ENCODE measurements around the gene CALD1. TPM values are rescaled to one million over a fixed set of nuclear protein-coding genes. Genes with fewer than 3 reads are reported as not detected.

The CALD1 gene
- 107 and 118 TPM in 2 replicates for total RNA-seq (2021)
- long read RNA-seq, full-length matches to known transcripts = 13 of 196 reads
- long read RNA-seq, partial matches to known transcripts = 76 of 196 reads
- long read RNA-seq, other reads (novel, unspliced or antisense) = 107 of 196 reads

DNA sequence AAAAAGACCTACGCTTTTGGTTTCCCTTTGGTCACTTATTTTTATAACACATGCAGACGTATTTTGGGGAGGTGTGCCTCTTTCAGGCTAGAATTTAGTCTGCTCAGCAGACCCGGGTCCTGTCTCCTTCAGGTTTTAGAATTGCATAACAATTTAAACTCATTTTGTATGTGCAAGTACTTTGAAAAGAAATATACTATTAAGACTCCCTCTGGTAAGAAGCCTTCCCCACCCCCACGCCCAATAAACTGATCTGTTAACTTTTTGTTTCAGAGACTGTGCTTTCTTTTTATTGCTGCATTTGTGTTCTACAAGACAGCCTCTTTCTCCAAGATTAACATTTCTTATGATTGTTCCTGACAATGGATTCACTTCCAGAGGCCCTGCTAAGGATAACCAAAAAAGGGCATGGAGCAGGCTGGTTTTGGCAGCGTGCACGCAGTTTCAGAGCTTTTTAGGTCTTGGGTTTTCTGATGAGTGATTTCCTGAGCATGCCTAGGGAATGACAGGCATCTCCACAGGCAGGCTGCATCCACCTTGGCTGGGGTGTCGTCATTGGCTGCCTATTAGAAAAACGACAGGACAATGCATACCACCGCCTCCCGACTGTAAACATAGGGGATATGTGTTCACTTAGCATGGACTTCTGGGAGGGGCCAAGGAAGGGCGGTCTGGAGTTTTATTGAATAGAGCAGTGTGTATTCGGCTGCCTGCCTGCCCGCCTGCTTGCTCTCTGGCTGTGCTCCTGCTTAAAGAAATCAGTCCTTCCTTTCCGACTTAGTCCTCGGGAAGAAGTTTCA is at the start of gene CALD1:
CALD1 (plus strand) TSS at position 694 of the 800 bp plus-strand sequence. CDS start 88,100 bp downstream, outside the sequence.
- peak within 1 kb of the TSS; percentile 41 for H2BK5ac ChIP-seq (ENCODE audit: insufficient read length, low read length)
- H3K14ac ChIP-seq (ENCODE audit: insufficient read depth, low read length) = peak within 1 kb of the TSS; percentile 67; the same call in 1 of the 2 replicates
- Mint-ChIP-seq H3K36me3 (ENCODE audit: insufficient read depth in 1 of 3, low read depth in 3 of 3) (peaks cover 0 to 6% (median 3%) of the 10 kb centered on the region in 3 experiments; a peak in 1 of 7 replicates), H3K9me3 (no peaks in the 10 kb centered on the region), H3K27me3 (ENCODE audit: low read depth) (no peaks in the 10 kb centered on the region), H3K4me3 (peak within 1 kb of the TSS; percentile 74 to 88), H3K4me1 (peaks cover 46 to 51% of the 10 kb centered on the region in 2 experiments), H3K27ac (peak within 1 kb of the TSS; percentile 88 to 98 (median 91))
- WGBS (ENCODE audit: extremely low coverage, insufficient read length, low lambda C conversion rate) = no CpG with 5 or more reads among the region's 15 CpGs
- peaks cover 5% of the 10 kb centered on the region for H3K4me1 ChIP-seq (ENCODE audit: insufficient read depth, low read length)
- H3K23ac ChIP-seq (ENCODE audit: insufficient read length, low read depth, low read length) = no peak within 1 kb of the TSS
- H3K9ac ChIP-seq (ENCODE audit: extremely low read depth, insufficient read length, low read length) = peak within 1 kb of the TSS; percentile 68
- no peak within 1 kb of the TSS; the same call in 1 of the 2 replicates for H3K4ac ChIP-seq (ENCODE audit: low read depth, low read length)
- H3K27me3 ChIP-seq (ENCODE audit: insufficient read depth, low read length) = no peaks in the 10 kb centered on the region
- DNase-seq = peak; percentile 95
- TF ChIP-seq CTCF (conservative IDR thresholded peaks at IDR 0.05) = no peak
- H2BK12ac ChIP-seq (ENCODE audit: insufficient read length, low read depth, low read length) = no peak within 1 kb of the TSS
- H4K8ac ChIP-seq (replicated peaks; ENCODE audit: insufficient read length, low read depth, low read length) = no peak within 1 kb of the TSS
- H2AFZ ChIP-seq (ENCODE audit: low read length) = peak within 1 kb of the TSS; percentile 42
- no peak within 1 kb of the TSS for H4K91ac ChIP-seq (ENCODE audit: insufficient read length, low read depth, low read length)
- peak within 1 kb of the TSS; percentile 53 for H3K18ac ChIP-seq (ENCODE audit: insufficient read length, low read depth, low read length)
- H4K5ac ChIP-seq (ENCODE audit: insufficient read length, low read depth, low read length) = no peak within 1 kb of the TSS
- peak within 1 kb of the TSS; percentile 83 for H2BK120ac ChIP-seq (ENCODE audit: low read depth, low read length, poor library complexity, severe bottlenecking)
- H3K79me2 ChIP-seq (ENCODE audit: insufficient read depth, low read length) = peaks cover 34% of the 10 kb centered on the region; the same call in 1 of the 2 replicates
- H4K20me1 ChIP-seq (ENCODE audit: control insufficient read depth, insufficient read depth, insufficient read length) = no peaks in the 10 kb centered on the region
- peaks cover 4% of the 10 kb centered on the region for H3K79me1 ChIP-seq (ENCODE audit: insufficient read depth, low read depth, low read length, poor library complexity, severe bottlenecking)
- H3K23me2 ChIP-seq (ENCODE audit: insufficient read length, low read depth, low read length, poor library complexity, severe bottlenecking) = peaks cover 3% of the 10 kb centered on the region
- no peak within 1 kb of the TSS for H2AK5ac ChIP-seq (ENCODE audit: insufficient read length, low read length)
- H3K4me2 ChIP-seq (ENCODE audit: insufficient read depth, insufficient read length, low read length) = peak within 1 kb of the TSS; percentile 75
- H3K27ac ChIP-seq (ENCODE audit: insufficient read length, low read depth, low read length) = peak within 1 kb of the TSS; percentile 92
- H3K56ac ChIP-seq (ENCODE audit: insufficient read length, low read depth, low read length) = no peak within 1 kb of the TSS
- peak within 1 kb of the TSS; percentile 62 for H3T11ph ChIP-seq (ENCODE audit: low read length)
- H3K9me3 ChIP-seq (ENCODE audit: control insufficient read depth, low read depth, low read length) = no peaks in the 10 kb centered on the region
- no peak within 1 kb of the TSS for H2BK15ac ChIP-seq (ENCODE audit: low read depth, low read length)
- H2BK20ac ChIP-seq (ENCODE audit: low read depth, low read length, poor library complexity, severe bottlenecking) = peak within 1 kb of the TSS; percentile 98

Measured in H9 (cell line).